Endothelial cell of umbilical vein (primary cell): ENCODE results near the gene HRH2. TPM values are rescaled to one million over a fixed set of nuclear protein-coding genes. Genes with fewer than 3 reads are reported as not detected.

Experiments used
- BruUV-seq: library from RNA; stranded (reverse); fragments of 400-500 nt; replicated peaks from 2 replicates; lab custom pipeline; 2021; lab: Mats Ljungman, UMichigan
- CTCF ChIA-PET: fragments of 300-600, 350-600 bp; sonication (Branson Sonifier 250); formaldehyde crosslinking; loops from one replicate; lab custom pipeline; 2021; ENCODE audit warnings: antibody characterized with exemption, inconsistent platforms; lab: Charles Lee
- POLR2A ChIA-PET: fragments of 300-600, 350-600 bp; sonication (Branson Sonifier 250); formaldehyde crosslinking; loops from one replicate; lab custom pipeline; 2021; ENCODE audit warnings: antibody characterized with exemption, inconsistent platforms; lab: Charles Lee
- DNase-seq: peaks from one replicate; pipeline ENCODE4 v3.0.0-alpha.2; 2011; ENCODE audit warnings: low read depth, low spot score
- FAIRE-seq: peaks from 2 replicates; lab custom pipeline; 2011; peaks lifted over from hg19 to GRCh38; lab: Jason Lieb, UNC
- H2AFZ ChIP-seq: 2 replicates; pipeline ENCODE4 v1.6.0; 2012; ENCODE audit warnings: low read depth, low read length, control low read depth, inconsistent platforms
- H3K27ac ChIP-seq: 2 replicates; pipeline ENCODE4 v1.5.1; 2011; ENCODE audit warnings: low read depth, mild to moderate bottlenecking, control low read depth, low read length, moderate library complexity; ENCODE audit not compliant: insufficient read depth
- H3K27me3 ChIP-seq, 2 experiments: 2 replicates each; pipeline versions ENCODE4 v1.6.0 to v1.6.1; 2011; ENCODE audit warnings: low read length in 2 of 2, mixed read lengths in 1 of 2; ENCODE audit not compliant: control insufficient read depth in 2 of 2, insufficient read depth in 2 of 2
- H3K36me3 ChIP-seq, 2 experiments: 2 replicates in 1 of 2; 3 replicates in 1 of 2; pipeline ENCODE4 v1.5.1; 2011; ENCODE audit warnings: low read length in 2 of 2, mild to moderate bottlenecking in 1 of 2, moderate library complexity in 1 of 2; ENCODE audit not compliant: control insufficient read depth in 2 of 2, insufficient read depth in 2 of 2; ENCODE audit errors: extremely low read depth in 1 of 2
- H3K4me1 ChIP-seq: 3 replicates; pipeline ENCODE4 v1.5.1; 2011; ENCODE audit warnings: mild to moderate bottlenecking, low read length; ENCODE audit not compliant: control insufficient read depth, insufficient read depth; ENCODE audit errors: extremely low read depth
- H3K4me2 ChIP-seq: 2 replicates; pipeline ENCODE4 v1.6.1; 2011; ENCODE audit warnings: low read length, control low read depth, mixed read lengths; ENCODE audit not compliant: insufficient read depth
- H3K4me3 ChIP-seq, 3 experiments: fragments of 200-600 bp in 1 of 3; sonication (generic), shearing (Covaris generic) in 1 of 3; replicated peaks in 1 of 3; 2 replicates each; pipeline ENCODE4 v1.5.1; 2011 to 2016; ENCODE audit warnings: control low read depth in 3 of 3, low read length in 3 of 3, mild to moderate bottlenecking in 2 of 3, inconsistent platforms in 1 of 3, low read depth in 1 of 3, moderate library complexity in 1 of 3; ENCODE audit not compliant: insufficient read depth in 1 of 3
- H3K79me2 ChIP-seq: 2 replicates; pipeline ENCODE4 v1.6.0; 2012; ENCODE audit warnings: low read length, inconsistent platforms; ENCODE audit not compliant: control insufficient read depth, insufficient read depth
- H3K9ac ChIP-seq: replicated peaks from 2 replicates; pipeline ENCODE3; 2011; ENCODE audit warnings: low read length, control low read depth; ENCODE audit not compliant: insufficient read depth; ENCODE audit errors: extremely low read depth
- H3K9me1 ChIP-seq: replicated peaks from 3 replicates; pipeline ENCODE4 v1.6.0; 2011; ENCODE audit warnings: mild to moderate bottlenecking, low read length; ENCODE audit not compliant: control insufficient read depth, insufficient read depth; ENCODE audit errors: extremely low read depth
- H3K9me3 ChIP-seq: replicated peaks from 2 replicates; pipeline ENCODE4 v1.5.1; 2012; ENCODE audit warnings: low read length, inconsistent platforms; ENCODE audit not compliant: control insufficient read depth, insufficient read depth
- H4K20me1 ChIP-seq: replicated peaks from 2 replicates; pipeline ENCODE3; 2011; ENCODE audit warnings: mild to moderate bottlenecking, low read length; ENCODE audit not compliant: control insufficient read depth, insufficient read depth; ENCODE audit errors: extremely low read depth
- CTCF ChIP-seq, 2 donors: IDR thresholded peaks; 1 replicate in 1 of 2; 2 replicates in 1 of 2; pipeline ENCODE4 v1.5.1; 2011; ENCODE audit warnings: low read length in 2 of 2, mild to moderate bottlenecking in 2 of 2, moderate library complexity in 2 of 2, control low read depth in 1 of 2, inconsistent platforms in 1 of 2, low read depth in 1 of 2; ENCODE audit not compliant: insufficient read depth in 1 of 2; ENCODE audit errors: extremely low read depth in 1 of 2
- EZH2 ChIP-seq: IDR thresholded peaks from 2 replicates; pipeline ENCODE4 v1.6.1; 2012; ENCODE audit warnings: borderline replicate concordance, low read depth, mild to moderate bottlenecking, moderate library complexity, low read length, inconsistent platforms; ENCODE audit not compliant: severe bottlenecking
- FOS ChIP-seq: IDR thresholded peaks from 2 replicates; pipeline ENCODE4 v1.6.1; 2011; ENCODE audit warnings: mild to moderate bottlenecking, low read length, moderate library complexity, borderline replicate concordance; ENCODE audit not compliant: insufficient read depth
- GATA2 ChIP-seq: IDR thresholded peaks from 2 replicates; pipeline ENCODE4 v1.7.0; 2011; ENCODE audit warnings: low read depth, mild to moderate bottlenecking, moderate library complexity, mixed read lengths, low read length; ENCODE audit not compliant: insufficient read length, insufficient read depth
- JUN ChIP-seq: IDR thresholded peaks from 2 replicates; pipeline ENCODE4 v1.6.1; 2011; ENCODE audit warnings: borderline replicate concordance, low read depth; ENCODE audit not compliant: insufficient read length, insufficient read depth
- MAX ChIP-seq: IDR thresholded peaks from 2 replicates; pipeline ENCODE4 v1.6.1; 2011; ENCODE audit not compliant: insufficient read depth, insufficient read length
- MYC ChIP-seq: IDR thresholded peaks from one replicate; pipeline ENCODE4 v1.6.1; 2011; ENCODE audit warnings: mild to moderate bottlenecking, low read depth, low read length
- POLR2A ChIP-seq: IDR thresholded peaks from 2 replicates; pipeline ENCODE4 v1.6.1; 2012; ENCODE audit warnings: low read depth, mild to moderate bottlenecking, control low read depth, low read length
- POLR2AphosphoS5 ChIP-seq: IDR thresholded peaks from 2 replicates; pipeline ENCODE4 v1.6.1; 2012; ENCODE audit warnings: low read depth, mild to moderate bottlenecking, control low read depth, low read length, moderate library complexity; ENCODE audit not compliant: insufficient read depth
- dilution Hi-C: fragments of 300-500 bp; cut with MboI; formaldehyde crosslinking; loops from one replicate; pipeline ENCODE4 v1.15.0; 2019; ENCODE audit warnings: low sequenced_read_pairs; ENCODE audit not compliant: extremely low pct_ligation_motif_present
- intact Hi-C: fragments of 100-400 bp; cut with micrococcal nuclease; formaldehyde crosslinking; loops from one replicate; pipeline ENCODE4 v1.10.0; 2022
- polyA plus RNA-seq, 4 experiments: library from polyadenylated mRNA; depleted of rRNA in 3 of 4; stranded (reverse) in 3 of 4; unstranded in 1 of 4; fragments of >200 nt; gene quantifications; 2 replicates each; pipeline versions ENCODE4 v1.2.1 to v1.2.3, GENCODE V29; 2011 to 2012; ENCODE audit warnings: missing spikeins in 1 of 4
- total RNA-seq: library from RNA; stranded (reverse); gene quantifications from 2 replicates; pipeline ENCODE4 v1.2.3, GENCODE V29; 2021

Gene HRH2
- total and polyA plus RNA-seq, 2 donors (not counting 3 experiments of a cell fraction or from before 2014, with no cell fraction given) = not detected

DNA sequence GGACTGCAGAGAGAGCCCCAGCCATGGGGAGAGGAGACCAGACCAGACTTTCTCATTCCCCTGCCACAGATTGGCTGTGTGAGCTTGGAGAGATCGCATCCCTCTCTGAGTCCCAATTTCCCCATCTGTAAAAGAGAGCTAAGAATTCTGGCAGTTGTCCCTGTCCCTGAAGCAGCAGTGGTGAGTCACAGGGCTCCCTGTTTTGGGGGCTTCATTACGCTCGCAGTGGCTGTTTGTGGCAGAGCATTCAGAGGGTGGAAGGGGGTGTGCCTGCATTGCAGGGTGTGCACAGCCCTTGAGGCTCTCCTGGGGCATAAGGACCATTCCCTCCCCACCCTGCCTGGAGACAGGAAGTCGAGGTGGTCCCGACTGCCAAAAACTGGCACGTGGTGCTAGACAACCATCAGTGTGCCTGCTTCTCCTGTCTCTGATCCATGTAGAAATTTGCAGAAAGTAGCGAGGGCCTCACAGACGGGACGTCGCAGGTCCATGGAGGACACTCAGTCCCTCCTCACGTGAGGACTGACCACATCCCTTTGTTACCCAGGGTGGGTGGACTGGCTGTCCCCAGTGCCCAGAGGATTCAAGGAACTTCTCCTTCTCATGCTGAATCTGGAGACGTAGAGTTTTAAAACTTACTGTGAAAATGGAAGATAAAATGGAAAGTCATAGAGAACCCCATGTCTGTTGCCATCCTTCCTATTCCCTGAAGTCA lies 35.3 kb downstream of the HRH2 start:
- Histone ChIP-seq H2AFZ (no peak overlapping the region), H3K4me2 (no peak overlapping the region), H3K9me1 (no peaks in the 10 kb centered on the region), H3K4me3 (no peak overlapping the region), H3K9ac (no peak overlapping the region), H3K27me3 (no peaks in the 10 kb centered on the region), H3K9me3 (peaks cover 2% of the 10 kb centered on the region), H3K4me1 (no peaks in the 10 kb centered on the region), H3K79me2 (no peaks in the 10 kb centered on the region), H3K27ac (no peak overlapping the region), H3K36me3 (no peaks in the 10 kb centered on the region), H4K20me1 (no peaks in the 10 kb centered on the region)
- TF ChIP-seq JUN = no peak
- TF ChIP-seq MYC = no peak
- intact Hi-C loops (no loop called here), dilution Hi-C loops (no loop called here)
- FAIRE-seq = no peak
- CTCF ChIA-PET = no interaction called here
- POLR2A ChIA-PET = no interaction called here
- no peak for DNase-seq
- BruUV-seq = no TSS peak

GRCh38 chr5:175693741-175694140 lies 35.9 kb downstream of the HRH2 start:
- no peak for FAIRE-seq
- intact Hi-C loops = loop anchor here (2.0 kb wide), 1 partner anchor 19 kb away; no protein-coding TSS in a partner anchor

More at GRCh38 chr5:175693741-175694140, 35.9 kb downstream of the HRH2 start:
- dilution Hi-C loops = no loop called here
- H3K4me1 ChIP-seq = no peaks in the 10 kb centered on the region
- H3K27ac ChIP-seq = no peak overlapping the region
- H3K9me3 ChIP-seq = peaks cover 2% of the 10 kb centered on the region
- H3K36me3 ChIP-seq = no peaks in the 10 kb centered on the region
- DNase-seq = no peak
- no peak overlapping the region for H3K4me3 ChIP-seq
- H3K9me1 ChIP-seq = no peaks in the 10 kb centered on the region
- TF ChIP-seq JUN (no peak), CTCF (IDR thresholded peaks at IDR 0.05; ENCODE audit: extremely low read depth in 1 of 2, insufficient read depth in 1 of 2, low read depth in 1 of 2, low read length in 2 of 2) (no peak), EZH2 (no peak), MYC (no peak), MAX (no peak), POLR2A (no peak), GATA2 (no peak), FOS (no peak), POLR2AphosphoS5 (no peak)
- POLR2A ChIA-PET = no interaction called here
- H3K9ac ChIP-seq = no peak overlapping the region
- H3K79me2 ChIP-seq = no peaks in the 10 kb centered on the region
- H3K27me3 ChIP-seq = no peaks in the 10 kb centered on the region
- no TSS peak for BruUV-seq
- no peak overlapping the region for H3K4me2 ChIP-seq
- no peak overlapping the region for H2AFZ ChIP-seq
- CTCF ChIA-PET = no interaction called here
- no peaks in the 10 kb centered on the region for H4K20me1 ChIP-seq
